B cell (primary cell): ENCODE measurements around the gene LTBP2.

ENCODE experiments used
- CTCF ChIP-seq: fragments of 200-600 bp; IDR thresholded peaks from one replicate; pipeline ENCODE4 v1.8.0; 2022; ENCODE audit warnings: antibody characterized with exemption, mild to moderate bottlenecking
- EZH2 ChIP-seq: IDR thresholded peaks from 2 replicates; pipeline ENCODE4 v1.6.1; 2012; ENCODE audit warnings: borderline replicate concordance, low read depth, mild to moderate bottlenecking, moderate library complexity, low read length; ENCODE audit not compliant: insufficient read depth, poor library complexity, severe bottlenecking

- TF ChIP-seq CTCF (peak; percentile 51), EZH2 (no peak)
Observed at GRCh38 chr14:74491956-74492775, 119.9 kb downstream of the LTBP2 start.
